SK-N-SH (cell line): Measurements from ENCODE around the gene AFAP1L1. TPM values are rescaled to one million over a fixed set of nuclear protein-coding genes. Genes with fewer than 3 reads are reported as not detected.

Experiments used
- CTCF ChIA-PET: fragments of 300-600, 350-600 bp; formaldehyde crosslinking; extraction: SDS; loops from one replicate; lab custom pipeline; 2021; lab: Yijun Ruan, JAX
- POLR2A ChIA-PET: fragments of 350-600 bp; sonication (Branson Sonifier 250); formaldehyde crosslinking; extraction: SDS; loops from one replicate; lab custom pipeline; 2020; ENCODE audit warnings: antibody characterized with exemption, inconsistent platforms; lab: Yijun Ruan, JAX
- DNase-seq: peaks from one replicate; pipeline ENCODE4 v3.0.0; 2012
- H2AFZ ChIP-seq: fragments of 200-600 bp; sonication (generic); 2 replicates; pipeline ENCODE4 v1.8.1; 2016; ENCODE audit warnings: antibody characterized with exemption, mild to moderate bottlenecking, low read depth
- H3F3A ChIP-seq: fragments of 200-600 bp; sonication (generic); replicated peaks from 2 replicates; pipeline ENCODE3; 2016; ENCODE audit warnings: antibody characterized with exemption, mild to moderate bottlenecking; ENCODE audit not compliant: insufficient read depth
- H3K27ac ChIP-seq, 2 experiments: fragments of 200-500 bp in 1 of 2; fragments of 200-600 bp in 1 of 2; sonication (Bioruptor generic) in 1 of 2; sonication (generic), shearing (Covaris generic) in 1 of 2; 2 replicates each; pipeline versions ENCODE4 v1.5.1 to v1.6.1; 2014 to 2016; ENCODE audit warnings: low read depth in 2 of 2, inconsistent platforms in 1 of 2, low read length in 1 of 2, mild to moderate bottlenecking in 1 of 2, mixed read lengths in 1 of 2
- H3K27me3 ChIP-seq: fragments of 200-600 bp; sonication (generic), shearing (Covaris generic); 2 replicates; pipeline ENCODE4 v1.6.1; 2016; ENCODE audit warnings: mixed run types; ENCODE audit not compliant: insufficient read depth
- H3K36me3 ChIP-seq, 2 experiments: fragments of 200-500 bp in 1 of 2; fragments of 200-600 bp in 1 of 2; sonication (Bioruptor generic) in 1 of 2; sonication (generic) in 1 of 2; replicated peaks in 1 of 2; 2 replicates each; pipeline versions ENCODE3 to v1.5.1; 2014 to 2016; ENCODE audit warnings: low read length in 1 of 2, mild to moderate bottlenecking in 1 of 2; ENCODE audit not compliant: insufficient read depth in 2 of 2, control insufficient read depth in 1 of 2
- H3K4me1 ChIP-seq, 2 experiments: fragments of 200-500 bp in 1 of 2; fragments of 200-600 bp in 1 of 2; sonication (Bioruptor generic) in 1 of 2; sonication (generic), shearing (Covaris generic) in 1 of 2; 2 replicates each; pipeline versions ENCODE4 v1.5.1 to v1.6.1; 2014 to 2016; ENCODE audit warnings: low read depth in 1 of 2, low read length in 1 of 2, mixed run types in 1 of 2; ENCODE audit not compliant: insufficient read depth in 2 of 2, control insufficient read depth in 1 of 2
- H3K4me2 ChIP-seq: fragments of 200-600 bp; sonication (generic), shearing (Covaris generic); 2 replicates; pipeline ENCODE4 v1.6.1; 2017; ENCODE audit warnings: mixed run types
- H3K4me3 ChIP-seq, 2 experiments: fragments of 200-500 bp in 1 of 2; fragments of 200-600 bp in 1 of 2; sonication (Bioruptor generic) in 1 of 2; sonication (generic), shearing (Covaris generic) in 1 of 2; 2 replicates each; pipeline versions ENCODE4 v1.5.1 to v1.8.1; 2014 to 2016; ENCODE audit warnings: low read depth in 2 of 2, inconsistent platforms in 1 of 2, low read length in 1 of 2, mild to moderate bottlenecking in 1 of 2, mixed read lengths in 1 of 2, moderate library complexity in 1 of 2
- H3K79me2 ChIP-seq: fragments of 200-600 bp; sonication (generic); 2 replicates; pipeline ENCODE4 v1.8.1; 2017; ENCODE audit warnings: mild to moderate bottlenecking; ENCODE audit not compliant: insufficient read depth
- H3K9ac ChIP-seq: fragments of 200-600 bp; sonication (generic); 2 replicates; pipeline ENCODE4 v1.6.1; 2017; ENCODE audit warnings: mixed run types
- H3K9me2 ChIP-seq: fragments of 200-600 bp; sonication (generic); 2 replicates; pipeline ENCODE4 v1.6.1; 2017; ENCODE audit warnings: mixed run types
- H3K9me3 ChIP-seq: fragments of 200-600 bp; sonication (generic); 2 replicates; pipeline ENCODE4 v1.6.1; 2017; ENCODE audit warnings: mixed run types, mild to moderate bottlenecking, moderate library complexity
- H4K20me1 ChIP-seq: fragments of 200-600 bp; sonication (generic); 2 replicates; pipeline ENCODE4 v1.6.1; 2017; ENCODE audit warnings: mild to moderate bottlenecking, mixed run types; ENCODE audit not compliant: insufficient read depth
- ELF1 ChIP-seq: IDR thresholded peaks from 2 replicates; pipeline ENCODE4 v1.4.0; 2012
- EP300 ChIP-seq, 2 experiments: IDR thresholded peaks; 2 replicates each; pipeline versions ENCODE4 v1.4.0 to v1.6.1; 2012; ENCODE audit warnings: borderline replicate concordance in 1 of 2, low read depth in 1 of 2, low read length in 1 of 2
- EZH2phosphoT487 ChIP-seq: fragments of 200-600 bp; sonication (generic); IDR thresholded peaks from 2 replicates; pipeline ENCODE4 v1.6.1; 2017; ENCODE audit warnings: low read depth, mixed run types, mild to moderate bottlenecking, antibody characterized with exemption, moderate library complexity, borderline replicate concordance
- FOSL2 ChIP-seq: IDR thresholded peaks from 2 replicates; pipeline ENCODE4 v1.4.0; 2012; ENCODE audit warnings: low read depth, mild to moderate bottlenecking, moderate library complexity, borderline replicate concordance
- FOXM1 ChIP-seq: IDR thresholded peaks from 2 replicates; pipeline ENCODE4 v1.4.0; 2012; ENCODE audit warnings: low read depth, mild to moderate bottlenecking
- GABPA ChIP-seq: IDR thresholded peaks from 2 replicates; pipeline ENCODE4 v1.4.0; 2012; ENCODE audit warnings: low read depth, mild to moderate bottlenecking
- GATA2 ChIP-seq: sonication (generic); formaldehyde crosslinking; IDR thresholded peaks from 2 replicates; pipeline ENCODE4 v1.5.0; 2020; ENCODE audit warnings: mild to moderate bottlenecking, missing genetic modification reagents
- MAX ChIP-seq: IDR thresholded peaks from 2 replicates; pipeline ENCODE4 v1.4.0; 2012; ENCODE audit warnings: low read depth
- MEF2A ChIP-seq: IDR thresholded peaks from 2 replicates; pipeline ENCODE4 v1.4.0; 2012; ENCODE audit warnings: low read depth, borderline replicate concordance
- MXI1 ChIP-seq: IDR thresholded peaks from 2 replicates; pipeline ENCODE4 v1.6.1; 2012; ENCODE audit warnings: mild to moderate bottlenecking, low read depth, low read length, improper control_type of control experiment
- NRF1 ChIP-seq: IDR thresholded peaks from 2 replicates; pipeline ENCODE4 v1.6.1; 2012; ENCODE audit warnings: low read depth, mild to moderate bottlenecking, low read length
- PBX3 ChIP-seq: IDR thresholded peaks from 2 replicates; pipeline ENCODE4; 2012
- POLR2AphosphoS5 ChIP-seq: IDR thresholded peaks from 2 replicates; pipeline ENCODE4 v1.6.1; 2012; ENCODE audit warnings: low read depth, low read length
- RAD21 ChIP-seq: IDR thresholded peaks from 2 replicates; pipeline ENCODE4 v1.6.1; 2012; ENCODE audit warnings: mild to moderate bottlenecking, low read length
- RCOR1 ChIP-seq: fragments of 150-350 bp; IDR thresholded peaks from 2 replicates; pipeline ENCODE4 v1.6.1; 2017; ENCODE audit warnings: antibody characterized with exemption, low read length
- RFX5 ChIP-seq: IDR thresholded peaks from 2 replicates; pipeline ENCODE4 v1.6.1; 2012; ENCODE audit warnings: mild to moderate bottlenecking, improper control_type of control experiment, low read length
- RXRA ChIP-seq: IDR thresholded peaks from 2 replicates; pipeline ENCODE4 v1.4.0; 2012; ENCODE audit warnings: low read depth, mild to moderate bottlenecking, borderline replicate concordance
- SIN3A ChIP-seq: IDR thresholded peaks from 2 replicates; pipeline ENCODE4 v1.6.1; 2012; ENCODE audit warnings: low read depth, mild to moderate bottlenecking, low read length, moderate library complexity, borderline replicate concordance
- YY1 ChIP-seq: IDR thresholded peaks from 2 replicates; pipeline ENCODE4 v1.4.0; 2012; ENCODE audit warnings: low read depth, mild to moderate bottlenecking
- WGBS: methylation state at CpG from one replicate; pipeline ENCODE4 v1.1.6; 2017; ENCODE audit warnings: low lambda C conversion rate; 5-methylcytosine and 5-hydroxymethylcytosine counted together
- polyA plus RNA-seq, 3 experiments: library from polyadenylated mRNA; depleted of rRNA; stranded (reverse); fragments of >200 nt; gene quantifications; 2 replicates each; pipeline ENCODE4 v1.2.3, GENCODE V29; 2012

The AFAP1L1 gene
- polyA plus RNA-seq, 1 of the 3 experiments (the other 2 are of a cell fraction), result 0.82 TPM

GRCh38 chr5:149302641-149303040, 31.0 kb downstream of the AFAP1L1 start (continued):
- TF ChIP-seq EZH2phosphoT487, result no peak
- TF ChIP-seq YY1, result no peak
- TF ChIP-seq RAD21, result no peak

- TF ChIP-seq RXRA (no peak), RCOR1 (no peak), FOSL2 (no peak), YY1 (no peak), POLR2AphosphoS5 (no peak), SIN3A (no peak), FOXM1 (no peak), ELF1 (no peak), RFX5 (no peak), MEF2A (no peak), MAX (no peak), GABPA (no peak), PBX3 (no peak), GATA2 (CRISPR knock-in tag) (no peak), EP300 (IDR thresholded peaks at IDR 0.05; ENCODE audit: borderline replicate concordance in 1 of 2, low read depth in 1 of 2, low read length in 1 of 2) (no peak), NRF1 (no peak), MXI1 (no peak), RAD21 (no peak)
- TF ChIP-seq, all 33 proteins: peak for 0
- H3K27me3 ChIP-seq, result no peaks in the 10 kb centered on the region
- POLR2A ChIA-PET, result no interaction called here
- no peak overlapping the region for H3K9ac ChIP-seq
- H3K9me3 ChIP-seq, result no peaks in the 10 kb centered on the region
- H3K79me2 ChIP-seq, result no peaks in the 10 kb centered on the region
- no peaks in the 10 kb centered on the region for H3K36me3 ChIP-seq
- H2AFZ ChIP-seq, result no peak overlapping the region
- CTCF ChIA-PET, result interaction anchor here (3.2 kb wide), 1 partner anchor 14 kb away, joined by 14 read pairs; no protein-coding TSS in a partner anchor
- H3K4me2 ChIP-seq, result no peak overlapping the region
- no peak overlapping the region for H3K27ac ChIP-seq
- no peak for DNase-seq
- peaks cover 0 to 6% of the 10 kb centered on the region in 2 experiments; a peak in 1 of 4 replicates for H3K4me1 ChIP-seq
- no peaks in the 10 kb centered on the region for H4K20me1 ChIP-seq
- no peaks in the 10 kb centered on the region for H3K9me2 ChIP-seq
- no peak overlapping the region for H3K4me3 ChIP-seq
- WGBS, result 88% methylated on average over 4 of the region's 4 CpGs
- no peaks in the 10 kb centered on the region for H3F3A ChIP-seq
Measured at GRCh38 chr5:149303210-149303609, 31.6 kb downstream of the AFAP1L1 start.
